SJSA1 (cell line): ENCODE results near the gene GNAL. TPM values are rescaled to one million over a fixed set of nuclear protein-coding genes. Genes with fewer than 3 reads are reported as not detected.
"Not testable (repeated sequence)": the region's sequence is repeated elsewhere in the genome, so short reads cannot be mapped to it uniquely, and the experiment has no call there.

Experiments
- DNase-seq, 2 experiments: peaks; one replicate each; pipeline ENCODE4 v3.0.0-alpha.2; 2015 to 2020; ENCODE audit warnings: low spot score in 2 of 2, low read depth in 1 of 2
- H3K27ac ChIP-seq: fragments of 250-450 bp; sonication (Bioruptor Pico); 2 replicates; pipeline ENCODE4 v1.5.1; 2020; ENCODE audit warnings: mild to moderate bottlenecking, moderate library complexity
- H3K27me3 ChIP-seq: fragments of 250-450 bp; sonication (Bioruptor Pico); replicated peaks from 2 replicates; pipeline ENCODE4 v1.5.1; 2020; ENCODE audit warnings: mild to moderate bottlenecking, moderate library complexity
- H3K36me3 ChIP-seq: fragments of 250-450 bp; sonication (Bioruptor Pico); 2 replicates; pipeline ENCODE4 v1.5.1; 2020; ENCODE audit warnings: mild to moderate bottlenecking
- H3K4me1 ChIP-seq: fragments of 250-450 bp; sonication (Bioruptor Pico); replicated peaks from 2 replicates; pipeline ENCODE4 v1.6.1; 2021; ENCODE audit warnings: mild to moderate bottlenecking
- H3K4me3 ChIP-seq: fragments of 250-450 bp; sonication (Bioruptor Pico); 2 replicates; pipeline ENCODE4 v1.5.1; 2020; ENCODE audit warnings: mild to moderate bottlenecking
- H3K9me3 ChIP-seq: fragments of 250-450 bp; sonication (Bioruptor Pico); replicated peaks from 2 replicates; pipeline ENCODE4 v1.5.1; 2020; ENCODE audit warnings: mild to moderate bottlenecking
- total RNA-seq: library from RNA; depleted of rRNA; stranded (reverse); fragments of >200 nt; shearing (Covaris generic); gene quantifications from 2 replicates; pipeline ENCODE4 v1.2.3, GENCODE V29; 2014

The GNAL gene
- total RNA-seq, 1 experiment from 2014 or later = 1.9 TPM

DNA sequence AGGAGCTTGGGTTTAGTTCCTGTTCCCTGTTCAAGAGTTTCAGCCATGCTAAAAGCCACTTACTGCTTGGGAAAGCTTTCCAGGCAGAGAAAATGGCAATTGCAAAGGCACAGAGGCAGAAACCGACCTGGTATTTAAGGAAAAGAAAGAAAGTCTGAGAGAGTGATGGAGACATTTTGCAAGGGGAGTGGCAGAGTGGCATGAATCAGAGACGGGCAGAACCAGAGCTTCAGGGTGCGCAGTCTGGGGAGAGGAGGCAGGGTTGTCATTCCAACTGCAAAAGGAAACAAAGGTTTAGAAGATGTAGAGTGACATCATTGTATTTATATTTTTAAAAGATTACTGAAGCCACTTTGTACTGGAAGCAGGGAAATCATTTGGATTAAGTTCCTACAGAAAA lies 14.9 kb upstream of the GNAL start:
- Histone ChIP-seq H3K4me1 (no peaks in the 10 kb centered on the region), H3K27me3 (peaks cover 29% of the 10 kb centered on the region)

DNA sequence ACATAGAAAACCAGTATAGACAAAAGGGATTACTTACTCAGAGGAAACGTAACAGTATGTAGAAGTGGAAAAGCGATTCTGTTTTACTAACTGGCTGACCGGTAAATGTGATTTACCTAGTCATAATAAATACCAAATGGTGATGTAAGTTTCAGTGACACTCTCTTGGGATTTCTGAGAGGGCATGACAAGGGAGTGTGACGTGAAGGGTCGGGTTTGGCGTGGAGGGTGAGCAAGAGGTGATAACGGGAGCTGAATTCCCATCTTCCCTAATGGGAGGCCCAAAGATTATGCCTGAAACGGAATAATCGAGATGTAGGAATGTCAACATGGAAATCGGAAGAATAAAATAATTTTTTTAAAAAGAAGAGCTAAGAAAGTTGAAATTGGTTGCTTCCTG lies 12.7 kb upstream of the GNAL start:
- no peaks in the 10 kb centered on the region for H3K36me3 ChIP-seq
- no peaks in the 10 kb centered on the region for H3K9me3 ChIP-seq
- no peak overlapping the region for H3K4me3 ChIP-seq
- H3K27me3 ChIP-seq = peaks cover 30% of the 10 kb centered on the region
- no peaks in the 10 kb centered on the region for H3K4me1 ChIP-seq
- DNase-seq = peak in 1 of 2 experiments; percentile 4
- no peak overlapping the region for H3K27ac ChIP-seq

More for the DNA sequence above, 14.9 kb upstream of the GNAL start:
- Histone ChIP-seq H3K9me3 (no peaks in the 10 kb centered on the region), H3K4me3 (no peak overlapping the region), H3K27ac (no peak overlapping the region), H3K36me3 (no peaks in the 10 kb centered on the region)
- DNase-seq = no peak

- peaks cover 26% of the 10 kb centered on the region for H3K27me3 ChIP-seq
- H3K27ac ChIP-seq = no peak overlapping the region
- no peaks in the 10 kb centered on the region for H3K4me1 ChIP-seq
- no peaks in the 10 kb centered on the region for H3K9me3 ChIP-seq
- peak in 1 of 2 experiments; percentile 12 for DNase-seq
- H3K36me3 ChIP-seq = no peaks in the 10 kb centered on the region
- no peak overlapping the region for H3K4me3 ChIP-seq
Measured at GRCh38 chr18:11676867-11677266, 12.2 kb upstream of the GNAL start.

GRCh38 chr18:11678211-11678610 lies 10.9 kb upstream of the GNAL start:
- H3K36me3 ChIP-seq = no peaks in the 10 kb centered on the region
- H3K27me3 ChIP-seq = peaks cover 26% of the 10 kb centered on the region
- H3K4me3 ChIP-seq = no peak overlapping the region
- H3K9me3 ChIP-seq = no peaks in the 10 kb centered on the region
- DNase-seq = no peak
- no peaks in the 10 kb centered on the region for H3K4me1 ChIP-seq
- H3K27ac ChIP-seq = no peak overlapping the region

- H3K36me3 ChIP-seq = no peaks in the 10 kb centered on the region
- H3K27me3 ChIP-seq = peaks cover 40% of the 10 kb centered on the region
- peak in 1 of 2 experiments; percentile 14 for DNase-seq
- peaks cover 15% of the 10 kb centered on the region for H3K4me1 ChIP-seq
- peaks cover 2% of the 10 kb centered on the region; the same call in 1 of the 2 replicates for H3K9me3 ChIP-seq
- no peak overlapping the region for H3K27ac ChIP-seq
- H3K4me3 ChIP-seq = peak overlapping the region; percentile 31
Measured at GRCh38 chr18:11689669-11690565, 853 bp downstream of the GNAL start.

- Histone ChIP-seq H3K27me3 (peaks cover 40% of the 10 kb centered on the region), H3K4me1 (peaks cover 15% of the 10 kb centered on the region)
- not testable (repeated sequence) for H3K36me3 ChIP-seq, H3K4me3 ChIP-seq, H3K9me3 ChIP-seq, H3K27ac ChIP-seq, DNase-seq
Measured at GRCh38 chr18:11690660-11691059, 1.6 kb downstream of the GNAL start.

GRCh38 chr18:11695736-11696135 lies 6.7 kb downstream of the GNAL start:
- no peaks in the 10 kb centered on the region for H3K4me1 ChIP-seq
- no peak for DNase-seq
- H3K27ac ChIP-seq = no peak overlapping the region

DNA sequence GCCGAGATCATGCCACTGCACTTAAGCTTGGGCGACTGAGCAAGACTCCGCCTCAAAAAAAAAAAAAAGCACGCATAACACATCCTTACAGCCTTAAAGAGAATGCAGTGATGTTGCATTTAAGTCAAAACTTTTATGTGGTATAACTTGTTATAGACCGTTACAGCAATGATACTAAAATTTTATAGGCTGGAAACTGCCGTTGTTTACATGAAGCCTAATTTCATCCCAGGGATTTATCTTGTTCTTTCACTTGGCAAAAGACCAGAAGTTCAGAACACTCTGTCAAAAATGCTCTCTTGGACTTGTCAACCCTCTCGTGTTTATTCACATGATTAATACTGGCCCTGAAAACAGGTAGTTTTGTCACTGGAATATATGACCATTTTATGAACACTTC lies 7.4 kb downstream of the GNAL start:
- no peaks in the 10 kb centered on the region for H3K9me3 ChIP-seq
- H3K27me3 ChIP-seq = peaks cover 5% of the 10 kb centered on the region
- no peak for DNase-seq
- no peaks in the 10 kb centered on the region for H3K4me1 ChIP-seq
- H3K36me3 ChIP-seq = no peaks in the 10 kb centered on the region
- H3K4me3 ChIP-seq = no peak overlapping the region
- no peak overlapping the region for H3K27ac ChIP-seq

More at GRCh38 chr18:11695736-11696135, 6.7 kb downstream of the GNAL start:
- Histone ChIP-seq H3K9me3 (no peaks in the 10 kb centered on the region), H3K27me3 (peaks cover 5% of the 10 kb centered on the region), H3K4me3 (no peak overlapping the region), H3K36me3 (no peaks in the 10 kb centered on the region)

- H3K4me3 ChIP-seq = no peak overlapping the region
- H3K27me3 ChIP-seq = peaks cover 7% of the 10 kb centered on the region
- DNase-seq = no peak
- H3K27ac ChIP-seq = no peak overlapping the region
- H3K9me3 ChIP-seq = no peaks in the 10 kb centered on the region
- no peaks in the 10 kb centered on the region for H3K36me3 ChIP-seq
- H3K4me1 ChIP-seq = no peaks in the 10 kb centered on the region
Measured at GRCh38 chr18:11700876-11701275, 11.8 kb downstream of the GNAL start.

DNA sequence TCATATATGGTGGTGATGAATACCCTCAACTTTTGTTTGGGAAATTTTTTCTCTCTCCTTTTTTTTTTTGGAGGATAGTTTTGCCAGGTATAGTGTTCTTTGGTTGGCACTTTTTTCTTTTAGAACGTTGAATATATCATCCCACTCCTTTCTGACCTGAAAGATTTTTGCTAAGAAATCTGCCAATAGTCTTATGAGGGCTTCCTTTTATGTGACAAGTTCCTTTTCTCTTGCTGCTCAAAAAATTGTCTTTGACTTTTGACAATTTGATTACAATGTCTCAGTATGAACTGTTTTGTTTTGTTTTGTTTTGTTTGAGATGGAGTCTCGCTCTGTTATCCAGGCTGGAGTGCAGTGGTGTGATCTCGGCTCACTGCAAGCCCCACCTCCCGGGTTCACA lies 21.5 kb downstream of the GNAL start:
- Histone ChIP-seq H3K27me3 (peaks cover 11% of the 10 kb centered on the region; the same call in 1 of the 2 replicates), H3K9me3 (no peaks in the 10 kb centered on the region), H3K36me3 (no peaks in the 10 kb centered on the region), H3K4me1 (no peaks in the 10 kb centered on the region), H3K4me3 (no peak overlapping the region), H3K27ac (no peak overlapping the region)
- no peak for DNase-seq

GRCh38 chr18:11713756-11714155 lies 24.7 kb downstream of the GNAL start:
- peaks cover 16% of the 10 kb centered on the region for H3K27me3 ChIP-seq
- no peaks in the 10 kb centered on the region for H3K36me3 ChIP-seq
- no peaks in the 10 kb centered on the region; the same call in 1 of the 2 replicates for H3K9me3 ChIP-seq
- no peaks in the 10 kb centered on the region for H3K4me1 ChIP-seq
- H3K27ac ChIP-seq = no peak overlapping the region
- no peak for DNase-seq
- H3K4me3 ChIP-seq = no peak overlapping the region

- H3K27me3 ChIP-seq = peaks cover 14% of the 10 kb centered on the region
- no peak for DNase-seq
- H3K4me3 ChIP-seq = no peak overlapping the region
- H3K27ac ChIP-seq = no peak overlapping the region
- H3K4me1 ChIP-seq = no peaks in the 10 kb centered on the region
- H3K36me3 ChIP-seq = no peaks in the 10 kb centered on the region
- H3K9me3 ChIP-seq = no peaks in the 10 kb centered on the region; the same call in 1 of the 2 replicates
Measured at GRCh38 chr18:11714244-11714918, 25.3 kb downstream of the GNAL start.

GRCh38 chr18:11716767-11717315 lies 27.8 kb downstream of the GNAL start:
- H3K9me3 ChIP-seq, H3K4me3 ChIP-seq, DNase-seq, H3K4me1 ChIP-seq, H3K36me3 ChIP-seq, H3K27ac ChIP-seq: not testable (repeated sequence)
- peaks cover 14% of the 10 kb centered on the region for H3K27me3 ChIP-seq

DNA sequence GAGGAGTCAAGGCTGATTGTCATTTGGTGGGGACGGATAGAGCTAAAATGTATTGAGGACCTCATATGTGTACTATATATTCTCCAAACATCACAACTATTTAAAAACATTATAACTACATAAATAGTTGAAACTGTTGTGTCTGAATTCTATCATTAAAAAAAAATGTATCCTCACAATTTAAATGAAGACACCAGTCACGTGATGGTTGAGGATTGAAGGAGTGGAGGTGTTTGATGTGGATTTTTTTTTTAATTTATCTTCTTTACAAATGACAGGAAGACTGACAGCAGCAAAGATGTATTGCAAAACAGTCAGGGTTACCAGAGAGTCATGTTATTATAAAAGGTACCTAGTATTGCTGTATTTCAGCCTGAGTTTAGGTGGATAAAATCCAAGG lies 30.0 kb downstream of the GNAL start:
- Histone ChIP-seq H3K4me3 (no peak overlapping the region), H3K27me3 (peaks cover 13% of the 10 kb centered on the region; the same call in 1 of the 2 replicates), H3K36me3 (no peaks in the 10 kb centered on the region), H3K27ac (no peak overlapping the region), H3K9me3 (no peaks in the 10 kb centered on the region; the same call in 1 of the 2 replicates), H3K4me1 (no peaks in the 10 kb centered on the region)
- DNase-seq = no peak
